Measurements from ENCODE around the gene RALA.

GRCh38 chr7:39709029-39709428, 85.7 kb downstream of the RALA start:
- TF ChIP-seq POLR2A (IDR thresholded peaks at IDR 0.05) (no peak), CTCF (IDR thresholded peaks at IDR 0.05) (no peak), POLR2AphosphoS5 (IDR thresholded peaks at IDR 0.05) (no peak), EP300 (IDR thresholded peaks at IDR 0.05; ENCODE audit: low read depth) (no peak)

Data from transverse colon (tissue), 4 donors.